ENCODE data around the gene PTPRH. TPM values are rescaled to one million over a fixed set of nuclear protein-coding genes. Genes with fewer than 3 reads are reported as not detected.

PTPRH gene
- total RNA-seq, 1 donor from 2014 or later, result 2.1 TPM

- Histone ChIP-seq H3K27me3 (ENCODE audit: control insufficient read depth, insufficient read depth, low read length) (peaks cover 51% of the 10 kb centered on the region), H3K36me3 (ENCODE audit: control insufficient read depth, insufficient read depth, low read length) (no peaks in the 10 kb centered on the region), H3K4me3 (ENCODE audit: low read depth, low read length) (no peak overlapping the region)
- TF ChIP-seq, protein P1, sequence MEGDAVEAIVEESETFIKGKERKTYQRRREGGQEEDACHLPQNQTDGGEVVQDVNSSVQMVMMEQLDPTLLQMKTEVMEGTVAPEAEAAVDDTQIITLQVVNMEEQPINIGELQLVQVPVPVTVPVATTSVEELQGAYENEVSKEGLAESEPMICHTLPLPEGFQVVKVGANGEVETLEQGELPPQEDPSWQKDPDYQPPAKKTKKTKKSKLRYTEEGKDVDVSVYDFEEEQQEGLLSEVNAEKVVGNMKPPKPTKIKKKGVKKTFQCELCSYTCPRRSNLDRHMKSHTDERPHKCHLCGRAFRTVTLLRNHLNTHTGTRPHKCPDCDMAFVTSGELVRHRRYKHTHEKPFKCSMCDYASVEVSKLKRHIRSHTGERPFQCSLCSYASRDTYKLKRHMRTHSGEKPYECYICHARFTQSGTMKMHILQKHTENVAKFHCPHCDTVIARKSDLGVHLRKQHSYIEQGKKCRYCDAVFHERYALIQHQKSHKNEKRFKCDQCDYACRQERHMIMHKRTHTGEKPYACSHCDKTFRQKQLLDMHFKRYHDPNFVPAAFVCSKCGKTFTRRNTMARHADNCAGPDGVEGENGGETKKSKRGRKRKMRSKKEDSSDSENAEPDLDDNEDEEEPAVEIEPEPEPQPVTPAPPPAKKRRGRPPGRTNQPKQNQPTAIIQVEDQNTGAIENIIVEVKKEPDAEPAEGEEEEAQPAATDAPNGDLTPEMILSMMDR (IDR thresholded peaks at IDR 0.05; ENCODE audit: insufficient read depth, low read length, poor library complexity, severe bottlenecking), result no peak
- no peak for DNase-seq (ENCODE audit: low read depth)
Observed at GRCh38 chr19:55147545-55148251, 61.6 kb downstream of the PTPRH start.

DNA sequence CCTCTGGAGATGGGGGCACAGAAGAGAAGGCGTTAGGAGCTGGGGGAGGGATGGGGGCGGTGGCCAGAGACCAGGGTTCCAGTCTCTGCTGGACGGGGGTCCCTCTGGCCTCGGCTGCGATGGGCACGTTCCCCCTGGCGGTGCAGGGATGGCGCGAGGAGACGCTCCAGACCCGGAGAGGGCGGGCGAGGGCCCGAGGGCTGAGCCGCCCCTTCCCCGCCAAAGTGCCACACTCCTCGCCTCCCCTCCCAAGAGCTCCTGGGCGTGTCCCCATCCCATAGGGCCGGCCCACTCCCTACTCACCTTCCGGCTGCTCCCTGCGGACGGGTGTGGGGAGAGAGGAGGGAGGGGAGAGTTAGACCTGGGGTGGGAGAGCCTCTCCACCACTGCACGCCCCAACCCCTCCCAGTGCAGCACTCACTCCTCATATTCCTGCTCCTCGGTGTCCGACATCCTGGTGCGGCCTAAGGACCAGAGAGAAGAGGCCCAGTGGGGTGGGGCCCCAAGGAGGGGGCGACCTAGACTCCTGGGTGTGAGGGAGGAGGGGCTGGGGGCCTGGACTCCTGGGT, 62.5 kb downstream of the PTPRH start:
- peak overlapping the region; percentile 19 for H3K4me3 ChIP-seq (ENCODE audit: low read depth, low read length)
- TF ChIP-seq, protein P1 (IDR thresholded peaks at IDR 0.05; ENCODE audit: insufficient read depth, low read length, poor library complexity, severe bottlenecking), result no peak
- no peak for DNase-seq (ENCODE audit: low read depth)
- H3K27me3 ChIP-seq (ENCODE audit: control insufficient read depth, insufficient read depth, low read length), result peaks cover 53% of the 10 kb centered on the region
- H3K36me3 ChIP-seq (ENCODE audit: control insufficient read depth, insufficient read depth, low read length), result no peaks in the 10 kb centered on the region

DNA sequence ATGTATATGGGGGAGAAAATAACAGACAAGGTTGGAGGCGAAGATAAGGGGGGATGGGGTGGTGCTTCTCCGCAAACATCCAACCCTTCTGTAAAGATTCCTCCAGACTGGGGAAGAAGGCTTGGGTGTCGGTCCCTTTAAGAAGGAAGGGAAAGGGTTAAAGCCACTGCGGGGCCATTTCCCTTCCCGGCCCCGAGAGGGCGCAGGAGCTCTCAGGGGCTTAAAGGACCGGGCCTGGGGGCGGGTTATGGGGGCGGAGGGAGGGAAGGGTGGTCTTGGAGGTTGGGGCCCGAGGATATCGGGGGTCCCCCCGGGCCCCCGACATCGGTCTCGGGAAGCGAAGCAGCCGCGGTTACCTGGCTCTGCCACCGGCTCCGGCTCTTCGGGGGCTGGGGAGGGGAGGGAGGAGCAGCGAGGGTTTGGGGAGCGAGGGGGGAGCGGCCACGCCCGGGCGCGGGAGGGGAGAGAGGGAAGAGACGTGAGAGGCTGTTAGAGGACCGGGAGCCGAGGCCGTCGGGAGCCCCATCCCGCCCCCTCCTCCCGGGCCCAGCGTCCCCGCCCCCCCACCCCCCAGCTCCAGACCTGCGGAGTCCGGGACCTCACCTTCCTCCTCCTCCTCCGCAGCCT, 63.1 kb downstream of the PTPRH start:
- H3K27me3 ChIP-seq (ENCODE audit: control insufficient read depth, insufficient read depth, low read length), result peaks cover 56% of the 10 kb centered on the region
- peak overlapping the region; percentile 22 for H3K4me3 ChIP-seq (ENCODE audit: low read depth, low read length)
- H3K36me3 ChIP-seq (ENCODE audit: control insufficient read depth, insufficient read depth, low read length), result no peaks in the 10 kb centered on the region
- DNase-seq (ENCODE audit: low read depth), result no peak
- TF ChIP-seq, protein P1 (IDR thresholded peaks at IDR 0.05; ENCODE audit: insufficient read depth, low read length, poor library complexity, severe bottlenecking), result peak; percentile 81

GRCh38 chr19:55145232-55145631, 64.1 kb downstream of the PTPRH start:
- no peak for DNase-seq (ENCODE audit: low read depth)
- TF ChIP-seq, protein P1 (IDR thresholded peaks at IDR 0.05; ENCODE audit: insufficient read depth, low read length, poor library complexity, severe bottlenecking), result no peak
- Histone ChIP-seq H3K36me3 (ENCODE audit: control insufficient read depth, insufficient read depth, low read length) (no peaks in the 10 kb centered on the region), H3K27me3 (ENCODE audit: control insufficient read depth, insufficient read depth, low read length) (peaks cover 56% of the 10 kb centered on the region), H3K4me3 (ENCODE audit: low read depth, low read length) (no peak overlapping the region)

DNA sequence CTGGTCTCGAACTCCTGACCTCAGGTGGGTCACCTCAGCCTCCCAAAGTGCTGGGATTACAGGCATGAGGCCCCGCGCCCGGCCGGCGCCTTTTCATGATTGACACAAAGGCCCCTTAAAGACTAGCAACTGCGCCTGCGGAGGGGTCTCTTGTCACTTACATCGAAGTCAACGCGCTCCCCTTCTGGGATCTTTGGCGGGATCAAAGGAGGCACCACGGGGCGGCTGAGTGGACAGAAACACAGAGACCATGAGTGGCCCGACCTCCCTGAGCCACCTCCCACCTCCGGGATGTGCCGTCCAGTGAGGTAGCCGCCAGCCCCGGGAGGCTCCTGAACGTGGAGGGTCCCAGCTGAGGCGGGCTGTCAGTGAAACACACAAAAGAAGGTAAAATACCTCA, 67.6 kb downstream of the PTPRH start:
- no peak for DNase-seq (ENCODE audit: low read depth)
- no peaks in the 10 kb centered on the region for H3K36me3 ChIP-seq (ENCODE audit: control insufficient read depth, insufficient read depth, low read length)
- H3K4me3 ChIP-seq (ENCODE audit: low read depth, low read length), result no peak overlapping the region
- peaks cover 27% of the 10 kb centered on the region for H3K27me3 ChIP-seq (ENCODE audit: control insufficient read depth, insufficient read depth, low read length)
- TF ChIP-seq, protein P1 (IDR thresholded peaks at IDR 0.05; ENCODE audit: insufficient read depth, low read length, poor library complexity, severe bottlenecking), result no peak
